ENCODE measurements around the gene NCKAP5.

- TF ChIP-seq CTCF (IDR thresholded peaks at IDR 0.05) (no peak), REST (IDR thresholded peaks at IDR 0.05) (no peak), JUNB (IDR thresholded peaks at IDR 0.05) (no peak), ZFP36 (IDR thresholded peaks at IDR 0.05; ENCODE audit: borderline replicate concordance, partially characterized antibody) (no peak), JUN (IDR thresholded peaks at IDR 0.05) (no peak), CHD2 (IDR thresholded peaks at IDR 0.05; ENCODE audit: low read length, partially characterized antibody) (no peak), POLR2A (IDR thresholded peaks at IDR 0.05; ENCODE audit: low read length) (no peak), KDM1A (IDR thresholded peaks at IDR 0.05; ENCODE audit: low read depth) (no peak), BHLHE40 (IDR thresholded peaks at IDR 0.05; ENCODE audit: low read depth, low read length) (no peak), SREBF2 (IDR thresholded peaks at IDR 0.05) (no peak), RNF2 (IDR thresholded peaks at IDR 0.05; ENCODE audit: borderline replicate concordance, low read depth) (no peak), HDAC2 (IDR thresholded peaks at IDR 0.05) (no peak), RFX5 (IDR thresholded peaks at IDR 0.05) (no peak)
Measured at GRCh38 chr2:133252780-133253355, 315.4 kb downstream of the NCKAP5 start.

All from A549 (cell line).